Activated T-helper 1 cell treated with anti-CD3 and anti-CD28 coated beads, Interleukin-12 subunit alpha, Interleukin-12 subunit beta, Interleukin-2, Interleukin-4 antibody, amounts not matched to agents 30 ng/mL and 10 ng/mL and 1 ng/mL, durations not matched to agents 14 hours and 24 hours and 36 hours (primary cell): ENCODE measurements around the gene MRPL36. TPM values are rescaled to one million over a fixed set of nuclear protein-coding genes. Genes with fewer than 3 reads are reported as not detected.
A peak's percentile ranks its signal among the peaks of the same experiment; 100 is the strongest.
"Not testable (repeated sequence)": the region's sequence is repeated elsewhere in the genome, so short reads cannot be mapped to it uniquely, and the experiment has no call there.

Source experiments
- DNase-seq: peaks from one replicate; pipeline ENCODE4 v3.0.0; 2021; ENCODE audit warnings: low spot score
- H3K27ac Mint-ChIP-seq: one replicate; pipeline ENCODE4 v1.8.0; 2021; ENCODE audit warnings: mild to moderate bottlenecking, mixed read lengths
- H3K27me3 Mint-ChIP-seq: one replicate; pipeline ENCODE4 v1.8.0; 2022; ENCODE audit warnings: mild to moderate bottlenecking, moderate library complexity, mixed read lengths; ENCODE audit not compliant: insufficient read depth
- H3K36me3 Mint-ChIP-seq: one replicate; pipeline ENCODE4 v1.8.0; 2021; ENCODE audit warnings: low read depth, mixed read lengths
- H3K4me1 Mint-ChIP-seq: one replicate; pipeline ENCODE4 v1.8.0; 2021; ENCODE audit warnings: low read depth, mixed read lengths
- H3K4me3 Mint-ChIP-seq: one replicate; pipeline ENCODE4 v1.8.0; 2021; ENCODE audit warnings: mild to moderate bottlenecking, moderate library complexity, mixed read lengths
- H3K9me3 Mint-ChIP-seq: one replicate; pipeline ENCODE4 v1.8.0; 2021; ENCODE audit warnings: mixed read lengths
- intact Hi-C: fragments of 100-400 bp; cut with micrococcal nuclease; formaldehyde crosslinking; loops from one replicate; pipeline ENCODE4 v1.15.1; 2024
- total RNA-seq: library from RNA; stranded (reverse); gene quantifications from 2 replicates; pipeline ENCODE4 v1.2.3, GENCODE V29; 2022

The MRPL36 gene
- total RNA-seq, 1 donor from 2014 or later: 118 TPM

GRCh38 chr5:1795506-1795905 is 4.1 kb downstream of the MRPL36 start:
- intact Hi-C loops: loop anchor here (10.0 kb wide), 5 partner anchors 161 to 1321 kb away; partner anchors contain the start of genes BRD9, CLPTM1L and TRIP13
- Mint-ChIP-seq H3K27me3 (no peaks in the 10 kb centered on the region), H3K27ac (no peak overlapping the region), H3K4me1 (peaks cover 69% of the 10 kb centered on the region), H3K9me3 (no peaks in the 10 kb centered on the region), H3K36me3 (peaks cover 35% of the 10 kb centered on the region), H3K4me3 (peak overlapping the region; percentile 48)
- DNase-seq: no peak

GRCh38 chr5:1794901-1795290 is 4.7 kb downstream of the MRPL36 start:
- H3K27me3 Mint-ChIP-seq: no peaks in the 10 kb centered on the region
- no peaks in the 10 kb centered on the region for H3K9me3 Mint-ChIP-seq
- no peak for DNase-seq
- H3K4me1 Mint-ChIP-seq: peaks cover 73% of the 10 kb centered on the region
- H3K27ac Mint-ChIP-seq: peak overlapping the region; percentile 55
- no peak overlapping the region for H3K4me3 Mint-ChIP-seq
- peaks cover 34% of the 10 kb centered on the region for H3K36me3 Mint-ChIP-seq
- intact Hi-C loops: loop anchor here (5.0 to 10.0 kb wide), 6 partner anchors 160 to 1320 kb away; partner anchors contain the start of genes BRD9, CLPTM1L and TRIP13

GRCh38 chr5:1793966-1794900 is 5.4 kb downstream of the MRPL36 start:
- Mint-ChIP-seq H3K4me3 (peak overlapping the region; percentile 80), H3K4me1 (peaks cover 80% of the 10 kb centered on the region), H3K9me3 (no peaks in the 10 kb centered on the region), H3K27me3 (no peaks in the 10 kb centered on the region), H3K36me3 (peaks cover 33% of the 10 kb centered on the region), H3K27ac (peak overlapping the region; percentile 96)
- no peak for DNase-seq
- intact Hi-C loops: loop anchor here (1.0 to 10.0 kb wide), 7 partner anchors 95 to 1319 kb away; partner anchors contain the start of genes BRD9, CLPTM1L and TRIP13

GRCh38 chr5:1793301-1793740 is 6.3 kb downstream of the MRPL36 start:
- Mint-ChIP-seq H3K36me3 (peaks cover 27% of the 10 kb centered on the region), H3K27ac (peak overlapping the region; percentile 96), H3K4me1 (peaks cover 82% of the 10 kb centered on the region), H3K9me3 (no peaks in the 10 kb centered on the region), H3K4me3 (peak overlapping the region; percentile 80), H3K27me3 (no peaks in the 10 kb centered on the region)
- no peak for DNase-seq
- intact Hi-C loops: loop anchor here (1.0 to 10.0 kb wide), 7 partner anchors 94 to 1319 kb away; partner anchors contain the start of genes BRD9, CLPTM1L and TRIP13

GRCh38 chr5:1792842-1793266 is 6.8 kb downstream of the MRPL36 start:
- Mint-ChIP-seq H3K4me3 (peak overlapping the region; percentile 80), H3K27me3 (peaks cover 1% of the 10 kb centered on the region), H3K4me1 (peaks cover 80% of the 10 kb centered on the region), H3K36me3 (peaks cover 24% of the 10 kb centered on the region), H3K9me3 (no peaks in the 10 kb centered on the region), H3K27ac (peak overlapping the region; percentile 96)
- peak; percentile 78 for DNase-seq
- intact Hi-C loops: loop anchor here (1.0 to 10.0 kb wide), 9 partner anchors 8 to 1318 kb away; partner anchors contain the start of genes BRD9, CLPTM1L, NDUFS6 and TRIP13

GRCh38 chr5:1791176-1791575 is 8.5 kb downstream of the MRPL36 start:
- intact Hi-C loops: loop anchor here (5.0 to 10.0 kb wide), 6 partner anchors 156 to 1316 kb away; partner anchors contain the start of genes BRD9, CLPTM1L and TRIP13
- Mint-ChIP-seq H3K27me3 (peaks cover 2% of the 10 kb centered on the region), H3K9me3 (no peaks in the 10 kb centered on the region), H3K4me3 (no peak overlapping the region), H3K4me1 (peaks cover 73% of the 10 kb centered on the region), H3K36me3 (peaks cover 11% of the 10 kb centered on the region), H3K27ac (peak overlapping the region; percentile 40)
- DNase-seq: no peak

GRCh38 chr5:1789834-1790471 is 9.7 kb downstream of the MRPL36 start:
- Mint-ChIP-seq H3K9me3 (no peaks in the 10 kb centered on the region), H3K27me3 (peaks cover 2% of the 10 kb centered on the region), H3K4me3 (no peak overlapping the region), H3K36me3 (peaks cover 5% of the 10 kb centered on the region), H3K4me1 (peaks cover 67% of the 10 kb centered on the region), H3K27ac (peak overlapping the region; percentile 84)
- no peak for DNase-seq
- intact Hi-C loops: loop anchor here (5.0 to 10.0 kb wide), 6 partner anchors 155 to 1315 kb away; partner anchors contain the start of genes BRD9, CLPTM1L and TRIP13

- H3K36me3 Mint-ChIP-seq, H3K27me3 Mint-ChIP-seq, H3K9me3 Mint-ChIP-seq, intact Hi-C loops, DNase-seq, H3K4me3 Mint-ChIP-seq: not testable (repeated sequence)
- peak overlapping the region; percentile 84 for H3K27ac Mint-ChIP-seq
- peaks cover 63% of the 10 kb centered on the region for H3K4me1 Mint-ChIP-seq
Observed at GRCh38 chr5:1789438-1789833, 10.2 kb downstream of the MRPL36 start.

- peak overlapping the region; percentile 74 for H3K27ac Mint-ChIP-seq
- DNase-seq: no peak
- H3K36me3 Mint-ChIP-seq: peaks cover 5% of the 10 kb centered on the region
- H3K4me3 Mint-ChIP-seq: peak overlapping the region; percentile 19
- intact Hi-C loops: no loop called here
- H3K27me3 Mint-ChIP-seq: peaks cover 5% of the 10 kb centered on the region
- peaks cover 59% of the 10 kb centered on the region for H3K4me1 Mint-ChIP-seq
- H3K9me3 Mint-ChIP-seq: no peaks in the 10 kb centered on the region
Observed at GRCh38 chr5:1788828-1789227, 10.8 kb downstream of the MRPL36 start.

GRCh38 chr5:1788200-1788599 is 11.4 kb downstream of the MRPL36 start:
- H3K27ac Mint-ChIP-seq: no peak overlapping the region
- intact Hi-C loops: no loop called here
- DNase-seq: no peak
- H3K36me3 Mint-ChIP-seq: peaks cover 5% of the 10 kb centered on the region
- H3K4me3 Mint-ChIP-seq: no peak overlapping the region
- peaks cover 5% of the 10 kb centered on the region for H3K27me3 Mint-ChIP-seq
- no peaks in the 10 kb centered on the region for H3K9me3 Mint-ChIP-seq
- peaks cover 56% of the 10 kb centered on the region for H3K4me1 Mint-ChIP-seq

GRCh38 chr5:1787472-1788047 is 12.1 kb downstream of the MRPL36 start:
- peaks cover 2% of the 10 kb centered on the region for H3K36me3 Mint-ChIP-seq
- no peak overlapping the region for H3K27ac Mint-ChIP-seq

More at GRCh38 chr5:1787472-1788047, 12.1 kb downstream of the MRPL36 start:
- Mint-ChIP-seq H3K27me3 (peaks cover 5% of the 10 kb centered on the region), H3K4me1 (peaks cover 56% of the 10 kb centered on the region), H3K9me3 (no peaks in the 10 kb centered on the region), H3K4me3 (no peak overlapping the region)
- intact Hi-C loops: no loop called here
- no peak for DNase-seq
